Effector CD4-positive, alpha-beta T cell (primary cell): Measurements from ENCODE around the gene ABHD12.
"Not testable (repeated sequence)": the region's sequence is repeated elsewhere in the genome, so short reads cannot be mapped to it uniquely, and the experiment has no call there.

Experiments used
- DNase-seq: peaks from one replicate; pipeline ENCODE4 v3.0.0-alpha.2; 2020

ABHD12 gene

GRCh38 chr20:25320035-25320800, 70.4 kb downstream of the ABHD12 start:
- no peak for DNase-seq

DNA sequence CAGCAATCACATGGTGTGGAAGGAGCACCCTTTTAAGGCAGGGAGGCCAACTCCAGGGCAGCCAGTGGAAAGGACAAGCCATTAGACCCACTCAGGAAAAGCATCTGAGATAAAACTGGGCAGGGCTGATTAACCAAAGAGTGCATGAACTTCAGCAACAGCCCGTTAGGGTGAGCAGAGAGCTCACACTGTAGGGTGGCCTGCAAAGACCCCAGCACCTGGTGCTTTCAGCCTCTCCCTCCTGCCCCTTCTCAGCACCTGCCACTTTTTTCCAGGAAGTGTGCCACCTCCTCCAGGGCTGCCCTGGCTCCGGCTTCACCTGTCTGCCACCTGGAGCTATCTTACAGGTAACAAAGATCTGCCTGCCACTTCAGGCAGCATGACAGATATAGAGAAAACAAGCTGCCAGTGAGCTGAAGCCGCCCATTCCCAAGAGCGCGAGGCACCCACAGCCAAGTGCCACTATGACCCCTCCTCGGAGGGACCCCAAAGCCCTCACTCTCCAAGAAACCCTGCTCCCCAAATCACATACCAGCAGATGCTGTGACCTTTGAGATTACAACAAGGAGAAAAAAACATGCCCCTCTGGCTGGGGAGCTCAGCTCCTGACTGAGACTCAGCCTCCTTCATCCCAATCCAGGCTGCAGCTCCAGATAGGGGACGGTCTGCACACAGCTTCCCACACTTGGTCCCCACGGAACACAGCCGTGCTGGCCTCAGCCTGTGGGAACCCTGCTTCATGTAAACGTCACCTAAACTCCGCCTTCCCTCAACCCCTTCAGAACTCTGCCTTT, 71.2 kb downstream of the ABHD12 start:
- no peak for DNase-seq

- DNase-seq, result no peak
These were observed 72.0 kb downstream of the ABHD12 start for GRCh38 chr20:25318471-25319240.

DNA sequence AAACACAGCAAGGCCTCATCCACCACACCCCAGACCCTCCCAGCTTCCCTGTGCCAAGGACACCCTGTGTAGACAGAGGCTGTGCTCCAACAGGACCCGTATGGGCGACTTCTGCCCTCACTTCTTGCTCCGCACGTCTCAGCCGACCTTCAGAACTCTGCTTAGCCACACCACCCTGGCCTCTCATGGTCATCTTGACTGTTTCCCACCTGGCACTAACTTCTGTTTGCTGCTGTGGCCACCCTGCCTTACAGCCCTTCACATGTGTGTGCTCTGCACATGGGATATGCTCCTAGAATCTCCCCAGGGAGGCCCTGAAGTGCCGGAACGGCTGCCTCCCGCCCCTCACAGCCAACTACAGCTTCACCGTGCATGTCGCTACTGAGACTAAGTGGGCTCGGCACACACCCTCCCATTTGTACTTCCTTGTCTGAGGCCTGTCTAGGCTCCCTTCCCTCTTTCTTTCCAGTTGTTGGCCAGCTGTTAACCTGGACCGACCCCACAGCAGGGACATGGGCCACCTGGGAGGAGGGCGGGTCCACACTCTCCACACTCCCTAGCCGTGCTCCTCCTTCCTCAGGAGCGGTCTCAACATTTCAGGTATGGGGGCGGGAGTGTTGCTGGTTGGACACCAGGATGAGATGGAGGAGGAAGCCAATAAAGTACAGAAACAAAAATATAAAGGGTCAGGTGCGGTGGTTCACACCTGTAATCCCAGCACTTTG, 73.1 kb downstream of the ABHD12 start:
- DNase-seq, result no peak

GRCh38 chr20:25316506-25317190, 74.0 kb downstream of the ABHD12 start:
- DNase-seq, result no peak

DNA sequence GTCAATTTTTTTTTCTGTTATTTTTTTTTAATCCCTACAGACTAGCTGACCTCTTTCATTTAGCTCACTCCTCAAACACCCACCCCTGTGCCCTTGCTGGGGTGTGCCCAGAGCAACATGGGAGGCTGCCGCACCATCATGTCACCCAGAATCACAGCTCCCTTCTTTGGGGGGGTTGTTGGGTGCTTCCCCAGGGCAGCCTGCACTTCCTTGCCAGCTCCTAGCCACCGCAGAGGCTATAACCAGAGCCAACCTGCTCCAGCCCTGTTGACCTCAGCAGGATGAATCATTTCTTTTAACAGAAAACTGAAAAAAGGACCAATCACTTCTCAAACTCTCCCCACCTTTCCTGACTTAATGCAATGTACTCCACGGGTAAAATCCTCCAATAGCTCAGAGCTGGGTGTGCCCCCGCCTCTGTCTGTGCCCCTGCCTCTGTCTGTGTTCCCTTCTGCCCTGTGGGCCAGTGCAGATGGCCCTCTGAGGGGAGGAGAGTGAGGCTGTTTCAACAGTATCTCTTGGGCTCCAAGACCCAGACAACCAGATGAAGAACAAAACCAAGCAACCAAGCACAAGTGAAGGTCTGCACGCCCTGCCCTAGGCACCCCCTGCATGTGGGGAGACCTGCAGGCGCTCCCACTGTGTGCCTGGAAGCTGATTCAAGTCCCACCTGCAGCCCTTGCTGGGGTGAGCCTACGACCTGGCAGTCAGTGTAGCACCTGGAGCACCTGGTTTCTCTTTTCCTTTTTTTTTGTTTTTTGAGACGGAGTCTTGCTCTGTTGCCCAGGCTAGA, 75.0 kb downstream of the ABHD12 start:
- DNase-seq, result no peak

GRCh38 chr20:25314497-25315417, 75.9 kb downstream of the ABHD12 start:
- no peak for DNase-seq

DNA sequence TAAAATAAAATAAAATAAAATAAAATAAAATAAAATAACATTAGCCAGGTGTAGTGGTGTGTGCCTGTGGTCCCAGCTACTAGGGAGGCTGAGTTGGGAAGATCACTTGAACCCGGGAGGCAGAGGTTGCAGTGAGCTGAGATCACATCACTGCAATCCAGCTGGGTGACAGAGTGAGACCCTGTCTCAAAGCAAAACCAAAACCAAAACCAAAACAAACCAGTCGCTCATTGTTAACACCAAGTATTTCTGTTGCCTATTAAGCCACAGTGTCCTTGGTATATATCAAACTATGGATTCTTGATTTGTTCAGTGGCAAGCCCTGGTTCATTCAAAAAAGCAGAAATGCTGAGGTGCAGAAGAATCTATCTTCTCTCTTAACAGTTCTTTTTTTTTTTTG, 77.0 kb downstream of the ABHD12 start:
- DNase-seq, result no peak

DNA sequence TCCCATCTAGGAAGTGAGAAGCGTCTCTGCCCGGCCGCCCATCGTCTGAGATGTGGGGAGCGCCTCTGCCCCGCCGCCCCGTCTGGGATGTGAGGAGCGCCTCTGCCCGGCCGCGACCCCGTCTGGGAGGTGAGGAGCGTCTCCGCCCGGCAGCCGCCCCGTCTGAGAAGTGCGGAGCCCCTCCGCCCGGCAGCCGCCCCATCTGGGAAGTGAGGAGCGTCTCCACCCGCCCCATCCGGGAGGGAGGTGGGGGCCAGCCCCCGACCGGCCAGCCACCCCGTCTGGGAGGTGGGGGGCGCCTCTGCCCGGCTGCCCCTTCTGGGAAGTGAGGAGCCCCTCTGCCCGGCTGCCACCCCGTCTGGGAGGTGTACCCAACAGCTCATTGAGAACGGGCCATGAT, 77.9 kb downstream of the ABHD12 start:
- not testable (repeated sequence) for DNase-seq

- DNase-seq, result no peak
These were observed 79.5 kb downstream of the ABHD12 start for GRCh38 chr20:25310921-25311728.

DNA sequence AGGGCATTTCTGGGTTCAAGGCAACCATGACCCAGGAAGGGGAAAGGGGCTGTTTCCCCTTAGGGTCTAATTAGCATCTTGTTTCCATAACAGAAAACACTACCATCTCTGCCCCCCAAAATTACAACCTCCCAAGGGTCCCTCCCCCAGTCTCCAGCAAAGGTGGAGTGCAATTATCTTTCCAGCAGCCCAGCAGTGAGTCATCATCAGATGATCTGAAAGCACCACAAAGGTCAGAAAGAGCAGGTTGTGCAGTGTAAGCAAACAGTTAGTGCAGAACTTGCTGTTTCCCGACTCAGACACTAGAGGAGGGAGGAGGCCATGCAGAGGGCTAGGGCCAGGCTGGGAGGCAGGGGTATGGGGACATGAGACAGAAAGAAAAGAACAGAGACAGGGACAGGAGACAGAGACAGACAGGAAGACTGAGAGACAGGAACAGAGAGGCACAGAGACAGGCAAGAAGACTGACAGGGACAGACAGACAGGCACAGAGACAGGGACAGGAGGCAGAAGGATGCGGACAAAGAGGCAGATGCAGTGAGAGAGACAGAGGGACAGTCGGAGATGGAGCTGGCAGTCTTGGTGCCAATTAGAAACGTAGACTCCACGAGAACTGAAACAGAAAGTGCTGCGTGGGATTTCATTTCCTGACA, 80.2 kb downstream of the ABHD12 start:
- DNase-seq, result no peak

DNA sequence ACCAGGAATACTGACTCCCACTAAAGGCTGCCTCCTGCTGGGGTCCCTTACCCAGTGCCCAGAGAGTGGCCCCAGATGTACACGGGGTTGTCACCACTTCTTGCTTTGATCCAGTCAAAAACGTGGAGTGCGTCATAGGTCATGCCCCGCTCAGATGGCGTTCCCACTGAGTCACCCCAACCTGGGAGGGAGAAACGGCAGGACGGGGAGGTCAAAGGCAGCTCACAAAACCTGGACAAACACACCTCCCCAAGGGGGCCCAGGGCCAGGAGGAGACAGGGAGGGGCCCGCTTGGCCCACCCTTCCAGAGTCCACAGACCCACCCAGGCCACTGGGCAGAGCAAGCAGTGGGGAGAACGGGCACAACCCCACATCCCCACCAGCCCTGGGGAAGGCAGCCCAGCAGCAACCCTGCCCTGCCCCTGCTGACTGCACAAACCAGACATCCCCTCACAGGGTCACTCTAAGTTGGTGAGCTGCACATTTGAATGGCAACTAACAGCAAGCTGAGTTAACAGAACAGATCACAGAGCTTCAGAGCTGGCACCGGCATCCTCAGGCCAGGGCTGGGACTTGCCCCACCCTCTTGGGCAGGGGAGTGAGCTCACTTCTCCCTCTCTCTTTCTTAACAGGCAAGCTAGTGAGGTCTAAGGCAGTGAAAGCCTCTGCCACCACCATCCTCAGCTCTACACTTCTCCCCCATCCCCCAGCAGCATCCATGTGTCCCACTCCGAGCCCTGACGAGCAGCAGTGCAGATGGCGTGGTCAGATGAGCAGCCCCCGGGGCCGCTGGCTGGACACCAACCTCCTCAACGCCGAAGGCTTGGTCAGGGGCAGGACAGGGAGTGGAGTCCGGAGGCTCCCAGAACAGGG, 81.0 kb downstream of the ABHD12 start:
- no peak for DNase-seq

DNA sequence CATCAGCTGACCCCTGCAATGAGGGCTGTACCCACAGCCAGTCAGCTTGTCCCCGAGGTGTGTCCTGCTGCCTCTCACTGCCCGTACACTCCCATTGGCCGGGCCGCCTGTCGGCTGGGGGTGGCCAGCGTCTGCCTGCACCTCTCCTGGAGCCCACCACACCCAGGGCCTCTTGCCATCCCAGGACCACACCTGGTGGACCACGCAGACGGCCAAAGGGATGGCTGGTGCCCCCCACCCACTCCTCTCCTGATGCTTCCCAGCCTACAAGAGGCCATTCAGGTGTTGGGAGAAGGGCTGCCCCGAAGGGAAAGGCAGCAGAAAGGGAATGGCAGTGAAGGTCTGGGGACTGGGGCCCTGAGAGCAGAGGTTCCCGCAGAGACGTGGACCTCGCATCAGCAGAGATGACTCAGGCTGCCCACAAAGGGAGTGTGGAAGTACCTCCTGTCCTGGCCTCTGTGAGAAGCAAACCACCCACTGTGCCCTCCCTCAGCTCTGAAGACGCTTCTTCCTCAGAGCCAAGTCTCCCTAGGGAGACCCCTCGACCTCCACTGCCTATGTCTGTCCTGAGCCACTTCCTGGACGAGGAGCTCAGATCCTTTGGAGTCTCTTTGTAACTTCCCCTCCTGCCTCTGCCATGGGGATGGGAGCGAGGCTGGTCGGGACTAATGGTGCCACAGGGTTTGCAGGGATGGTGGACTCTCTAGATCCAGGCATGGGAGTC, 81.8 kb downstream of the ABHD12 start:
- DNase-seq, result no peak

DNA sequence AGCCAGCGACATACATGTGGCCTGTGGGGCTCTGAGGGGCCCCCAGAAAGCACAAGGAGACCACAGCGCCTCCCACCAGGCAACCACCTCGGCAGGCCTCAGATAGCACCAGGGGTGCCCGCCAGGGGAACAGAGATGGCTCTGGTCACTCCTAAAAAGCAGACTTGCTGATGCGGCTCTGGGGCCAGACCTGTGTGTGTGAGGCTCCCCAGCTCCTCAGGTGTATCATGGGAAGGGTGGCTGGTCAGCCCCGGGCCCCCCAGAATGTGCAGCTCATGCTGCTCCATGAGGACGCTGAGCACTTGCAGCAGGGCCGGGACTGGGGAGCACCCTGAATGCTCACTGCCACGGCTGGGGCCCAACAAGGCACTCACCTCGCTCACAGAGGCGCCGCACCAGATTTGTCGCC, 82.5 kb downstream of the ABHD12 start:
- no peak for DNase-seq

- no peak for DNase-seq
These were observed 83.4 kb downstream of the ABHD12 start for GRCh38 chr20:25306991-25307903.

DNA sequence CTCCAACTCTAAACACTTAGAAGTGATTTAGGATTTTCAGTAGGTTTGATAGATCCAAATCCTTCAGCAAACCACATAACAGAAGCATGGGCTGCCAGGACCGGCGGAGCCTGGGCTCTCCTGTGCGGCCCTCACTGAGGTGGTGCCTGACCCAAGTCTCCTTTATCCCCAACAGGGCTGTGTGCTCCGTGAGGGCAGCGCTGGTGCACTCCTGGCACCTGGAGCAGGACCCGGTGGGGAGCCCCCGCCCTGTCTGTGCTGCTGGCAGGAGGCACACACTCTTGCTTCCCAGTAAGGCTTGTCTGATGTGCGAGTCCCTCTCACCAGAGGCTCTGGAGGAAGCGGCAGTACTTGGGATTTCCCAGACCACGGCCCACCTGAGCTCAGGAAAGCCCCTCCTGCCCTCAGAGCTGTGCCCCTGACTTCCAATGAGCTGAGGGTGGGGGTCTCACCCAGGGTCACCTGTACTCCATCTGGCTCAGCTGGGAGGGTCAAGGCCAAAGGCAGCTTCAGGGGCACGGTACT, 86.5 kb downstream of the ABHD12 start:
- DNase-seq, result no peak
